ENCODE results near the gene LIPC.

GRCh38 chr15:58604455-58604923 is 172.7 kb downstream of the LIPC start:
- TF ChIP-seq POLR2AphosphoS5 (IDR thresholded peaks at IDR 0.05; ENCODE audit: insufficient read depth, low read depth, low read length) (no peak), CTCF (IDR thresholded peaks at IDR 0.05; ENCODE audit: extremely low read depth in 1 of 2, insufficient read depth in 1 of 2, low read depth in 1 of 2, low read length in 2 of 2) (no peak), MAX (IDR thresholded peaks at IDR 0.05; ENCODE audit: insufficient read depth, insufficient read length) (no peak), GATA2 (IDR thresholded peaks at IDR 0.05; ENCODE audit: insufficient read depth, insufficient read length, low read depth, low read length) (no peak), POLR2A (IDR thresholded peaks at IDR 0.05; ENCODE audit: low read depth, low read length) (no peak)

All from endothelial cell of umbilical vein (primary cell).